NCI-H1048 (cell line): ENCODE data around the gene KRT81.
"Not testable (repeated sequence)": the region's sequence is repeated elsewhere in the genome, so short reads cannot be mapped to it uniquely, and the experiment has no call there.

ENCODE experiments used
- DNase-seq: peaks from one replicate; lab custom pipeline; 2025; lab: John Stamatoyannopoulos, UW

The KRT81 gene

GRCh38 chr12:52241205-52241842 lies 50.0 kb downstream of the KRT81 start:
- DNase-seq, result no peak

DNA sequence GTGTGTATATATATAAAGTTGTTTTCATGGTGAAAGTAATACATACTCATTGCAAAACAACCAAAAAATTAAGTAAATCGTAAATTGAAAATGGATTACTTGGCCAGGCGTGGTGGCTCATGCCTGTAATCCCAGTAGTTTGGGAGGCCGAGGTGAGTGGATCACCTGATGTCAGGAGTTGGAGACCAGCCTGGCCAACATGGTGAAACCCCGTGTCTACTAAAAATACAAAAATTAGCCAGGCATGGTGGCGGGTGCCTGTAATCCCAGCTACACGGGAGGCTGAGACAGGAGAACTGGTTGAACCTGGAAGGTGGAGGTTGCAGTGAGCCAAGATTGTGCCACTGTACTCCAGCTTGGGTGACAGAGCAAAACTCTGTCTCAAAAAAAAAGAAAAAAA lies 51.1 kb downstream of the KRT81 start:
- not testable (repeated sequence) for DNase-seq

GRCh38 chr12:52239767-52240166 lies 51.6 kb downstream of the KRT81 start:
- DNase-seq, result no peak

DNA sequence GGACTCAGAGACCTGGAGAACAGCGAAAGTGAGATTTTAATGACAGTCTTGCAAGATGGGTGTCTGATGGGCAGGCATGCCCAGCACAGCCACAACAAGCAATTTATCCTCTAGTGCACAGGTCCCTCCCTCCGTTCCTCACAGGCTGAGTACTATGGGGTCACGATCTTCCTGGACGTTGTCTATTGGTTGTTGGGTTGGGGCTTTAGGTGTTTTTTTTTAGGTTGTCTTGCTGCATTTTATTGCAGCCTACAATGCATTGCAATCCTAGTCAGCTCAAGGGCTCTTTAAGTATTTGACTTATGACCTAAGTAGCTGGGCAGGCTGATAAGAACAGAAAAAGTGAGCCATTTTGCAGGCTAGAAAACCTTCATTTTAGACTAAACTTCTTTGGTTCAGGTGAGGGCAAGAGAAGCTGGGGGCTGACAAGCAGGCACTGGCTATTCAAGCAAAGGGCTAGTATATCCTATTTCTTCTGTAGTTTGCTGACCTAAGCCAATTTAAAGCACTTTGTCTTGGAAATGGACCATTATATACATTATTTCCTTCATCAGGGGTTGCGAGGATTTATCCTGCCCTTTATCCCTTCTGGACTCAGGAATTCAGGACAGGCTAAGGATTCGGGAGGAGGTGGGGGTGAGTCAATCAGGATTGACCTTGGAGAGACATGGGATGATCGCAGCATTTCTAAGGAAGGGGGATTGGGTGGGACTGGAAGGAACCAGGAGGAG lies 52.3 kb downstream of the KRT81 start:
- DNase-seq, result no peak

DNA sequence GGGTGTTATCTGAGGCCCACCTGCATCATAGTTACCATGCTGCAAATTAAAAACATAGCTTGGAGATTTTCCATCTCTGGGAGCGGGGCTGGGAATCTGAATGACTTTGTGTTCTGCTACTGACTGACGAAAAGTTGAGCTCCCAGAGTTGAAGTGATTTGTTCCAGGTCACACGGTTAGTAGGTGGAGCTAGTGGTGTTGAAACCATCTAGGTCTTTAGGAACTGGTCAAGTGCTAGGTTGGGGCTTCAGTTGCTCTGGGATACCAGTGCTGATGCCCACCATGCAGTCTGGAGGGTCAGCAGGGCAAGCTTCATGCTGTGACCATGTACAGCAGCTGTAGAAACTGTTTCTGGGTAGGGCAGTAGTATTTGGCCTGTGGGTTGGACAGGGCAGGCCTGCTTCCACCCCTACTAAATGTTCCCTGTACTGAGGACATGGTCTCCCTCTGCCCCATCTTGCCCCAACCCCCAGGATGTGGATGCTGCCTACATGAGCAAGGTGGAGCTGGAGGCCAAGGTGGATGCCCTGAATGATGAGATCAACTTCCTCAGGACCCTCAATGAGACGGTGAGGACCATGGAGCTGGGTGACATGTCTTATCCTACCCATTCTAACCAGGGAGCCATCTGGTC lies 53.0 kb downstream of the KRT81 start:
- no peak for DNase-seq

DNA sequence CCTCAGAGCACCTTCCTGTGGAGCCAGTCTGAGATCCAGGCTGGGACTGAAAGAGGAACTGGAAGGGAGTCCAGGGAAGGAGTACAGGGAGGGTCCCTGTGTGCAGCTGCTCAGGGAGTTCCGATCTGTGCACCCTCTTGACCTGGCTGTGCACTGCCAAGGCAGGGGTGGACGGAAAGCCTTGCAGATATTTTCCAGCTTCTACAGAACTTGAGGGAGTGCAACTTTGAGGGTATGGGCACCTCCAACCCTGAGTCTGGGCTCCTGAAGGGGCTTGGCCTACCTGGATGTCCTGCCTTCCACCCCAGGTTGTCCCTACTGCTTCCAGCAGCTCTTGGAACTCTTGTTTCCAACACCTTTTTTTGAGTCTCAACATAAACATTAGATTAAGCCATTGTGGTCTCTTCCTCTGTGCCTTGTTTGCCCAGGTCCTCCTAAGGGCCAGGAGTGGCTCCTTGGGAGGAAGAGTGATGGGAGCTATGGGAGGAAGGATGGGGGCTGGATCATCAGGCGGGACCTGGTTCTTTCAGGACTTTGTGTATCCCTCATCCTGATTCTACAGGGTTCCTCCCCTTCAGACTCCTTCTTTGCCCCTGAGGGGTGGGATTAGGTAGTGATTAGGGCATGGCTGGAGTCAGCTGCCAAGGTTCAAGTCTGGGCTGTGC lies 54.8 kb downstream of the KRT81 start:
- DNase-seq, result no peak
